NT2/D1 (cell line): ENCODE results near the gene BATF3.

Experiments
- SUZ12 ChIP-seq: IDR thresholded peaks from 2 replicates; pipeline ENCODE4 v1.6.1; 2011; ENCODE audit not compliant: insufficient read length, insufficient read depth; ENCODE audit errors: extremely low read depth
- YY1 ChIP-seq: IDR thresholded peaks from 2 replicates; pipeline ENCODE4 v1.6.1; 2011; ENCODE audit not compliant: insufficient read length, insufficient read depth
- ZNF274 ChIP-seq: IDR thresholded peaks from 2 replicates; pipeline ENCODE4 v1.6.1; 2011; ENCODE audit warnings: mild to moderate bottlenecking, low read depth, low read length

- no peak for TF ChIP-seq ZNF274
- TF ChIP-seq YY1 = no peak
- no peak for TF ChIP-seq SUZ12
Measured at GRCh38 chr1:212721388-212722247, 22.0 kb upstream of the BATF3 start.
